ENCODE measurements around the gene PHF14.
A peak's percentile ranks its signal among the peaks of the same experiment; 100 is the strongest.
"Not testable (repeated sequence)": the region's sequence is repeated elsewhere in the genome, so short reads cannot be mapped to it uniquely, and the experiment has no call there.

The PHF14 gene, protein sequence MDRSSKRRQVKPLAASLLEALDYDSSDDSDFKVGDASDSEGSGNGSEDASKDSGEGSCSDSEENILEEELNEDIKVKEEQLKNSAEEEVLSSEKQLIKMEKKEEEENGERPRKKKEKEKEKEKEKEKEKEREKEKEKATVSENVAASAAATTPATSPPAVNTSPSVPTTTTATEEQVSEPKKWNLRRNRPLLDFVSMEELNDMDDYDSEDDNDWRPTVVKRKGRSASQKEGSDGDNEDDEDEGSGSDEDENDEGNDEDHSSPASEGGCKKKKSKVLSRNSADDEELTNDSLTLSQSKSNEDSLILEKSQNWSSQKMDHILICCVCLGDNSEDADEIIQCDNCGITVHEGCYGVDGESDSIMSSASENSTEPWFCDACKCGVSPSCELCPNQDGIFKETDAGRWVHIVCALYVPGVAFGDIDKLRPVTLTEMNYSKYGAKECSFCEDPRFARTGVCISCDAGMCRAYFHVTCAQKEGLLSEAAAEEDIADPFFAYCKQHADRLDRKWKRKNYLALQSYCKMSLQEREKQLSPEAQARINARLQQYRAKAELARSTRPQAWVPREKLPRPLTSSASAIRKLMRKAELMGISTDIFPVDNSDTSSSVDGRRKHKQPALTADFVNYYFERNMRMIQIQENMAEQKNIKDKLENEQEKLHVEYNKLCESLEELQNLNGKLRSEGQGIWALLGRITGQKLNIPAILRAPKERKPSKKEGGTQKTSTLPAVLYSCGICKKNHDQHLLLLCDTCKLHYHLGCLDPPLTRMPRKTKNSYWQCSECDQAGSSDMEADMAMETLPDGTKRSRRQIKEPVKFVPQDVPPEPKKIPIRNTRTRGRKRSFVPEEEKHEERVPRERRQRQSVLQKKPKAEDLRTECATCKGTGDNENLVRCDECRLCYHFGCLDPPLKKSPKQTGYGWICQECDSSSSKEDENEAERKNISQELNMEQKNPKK

DNA sequence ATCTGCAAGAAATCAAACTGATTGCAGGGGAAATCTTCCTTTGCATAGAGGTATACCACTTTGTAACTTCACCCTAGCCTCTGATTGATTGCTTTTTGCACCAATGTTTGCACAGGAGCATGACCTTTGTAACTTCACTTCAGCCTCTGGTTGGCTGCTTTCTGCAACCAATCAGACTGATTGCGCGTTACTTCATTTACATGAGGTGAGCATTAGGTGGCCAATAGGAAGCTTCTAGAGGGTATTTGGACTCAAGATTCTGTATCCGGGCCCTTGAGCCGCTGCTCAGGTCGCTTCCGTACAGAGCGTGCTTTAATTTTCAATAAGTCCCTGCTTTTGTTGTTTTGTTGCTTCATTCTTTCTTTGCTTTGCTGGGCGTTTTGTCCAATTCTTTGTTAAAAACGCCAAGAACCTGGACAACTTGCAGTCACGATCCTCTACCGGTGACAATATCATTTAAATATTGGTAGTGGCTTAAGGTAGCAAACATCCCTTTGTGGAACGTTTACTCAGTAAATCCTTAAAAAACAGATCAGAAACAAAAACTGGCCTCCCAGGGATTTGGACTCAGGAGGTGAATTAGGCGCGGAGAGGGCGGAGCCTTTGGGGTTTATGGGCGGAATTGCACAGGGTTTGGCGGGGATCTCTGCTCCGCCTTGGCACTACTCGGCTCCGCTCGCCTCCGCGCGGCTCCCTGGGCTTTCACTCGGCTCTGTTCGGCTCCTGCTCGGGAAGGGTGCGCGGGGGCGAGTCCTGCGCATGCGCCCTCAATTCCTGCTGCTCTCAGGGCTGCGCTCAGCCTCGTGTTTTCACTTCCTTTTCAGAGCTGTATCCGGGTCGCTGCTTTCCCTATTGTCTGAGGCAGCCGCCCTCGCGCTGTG, at the start of gene PHF14:
Gene PHF14 (plus strand): TSS at position 812 of the 881 bp plus-strand sequence. CDS start 452 bp downstream, outside the sequence.
- DNase-seq (ENCODE audit: low spot score): peak; percentile 98

DNA sequence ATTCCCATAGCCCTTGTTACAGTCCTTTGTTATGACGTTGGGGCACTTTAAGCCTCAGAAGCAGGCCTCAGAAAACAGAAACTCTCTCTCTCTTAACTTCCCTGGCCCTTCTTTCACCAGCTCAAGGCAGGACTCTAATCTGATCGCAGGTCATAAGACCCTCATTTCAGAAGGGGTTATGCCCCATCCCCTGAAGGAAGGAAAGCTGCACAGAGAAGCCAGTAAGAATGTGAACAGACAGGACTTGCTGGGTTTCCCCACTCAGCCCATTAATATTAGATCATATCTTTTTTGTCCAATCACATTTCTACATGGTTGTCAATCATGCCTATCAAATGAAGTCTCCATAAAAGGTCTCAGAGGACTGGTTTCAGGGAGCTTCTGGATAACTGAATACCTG, 49.3 kb upstream of the PHF14 start:
- DNase-seq (ENCODE audit: low spot score): no peak

DNA sequence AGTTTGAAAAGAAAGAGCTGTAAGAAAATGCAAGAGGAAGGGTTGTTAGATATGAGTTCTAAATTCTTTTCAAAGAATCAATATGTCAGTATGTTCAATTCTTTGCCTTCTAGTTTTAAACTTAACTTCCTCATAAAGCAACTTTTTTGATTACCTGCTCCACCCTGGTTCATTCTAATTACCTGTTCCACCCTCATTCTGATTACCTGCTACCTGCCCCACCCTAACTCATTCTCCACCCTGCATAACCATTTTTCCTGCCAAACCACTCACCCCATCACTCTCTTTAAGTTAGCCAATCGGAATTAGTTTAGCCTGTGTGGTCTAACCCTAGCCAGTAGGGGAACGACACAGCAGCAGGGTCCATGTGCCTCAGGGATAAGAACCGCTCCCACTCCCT, 45.5 kb upstream of the PHF14 start:
- not testable (repeated sequence) for DNase-seq (ENCODE audit: low spot score)

DNA sequence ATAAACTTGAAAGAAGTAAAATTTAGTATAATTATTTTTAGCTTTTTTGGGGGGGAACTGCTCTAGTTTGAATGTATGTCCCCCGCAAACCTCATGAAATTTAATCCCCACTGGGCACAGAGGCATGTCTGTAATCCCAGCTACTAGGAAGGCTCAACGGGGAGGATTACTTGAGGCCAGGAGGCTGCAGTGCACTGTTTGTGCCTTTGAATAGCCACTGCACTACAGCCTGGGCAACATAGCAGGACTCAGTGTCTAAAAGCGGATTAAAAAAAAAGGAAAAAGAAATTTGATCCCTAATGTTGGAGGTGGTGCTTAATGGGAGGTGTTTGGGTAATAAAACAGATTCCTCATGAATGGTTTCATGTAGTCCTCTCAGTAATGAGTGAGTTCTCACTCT, 43.1 kb upstream of the PHF14 start:
- DNase-seq (ENCODE audit: low spot score): no peak

DNA sequence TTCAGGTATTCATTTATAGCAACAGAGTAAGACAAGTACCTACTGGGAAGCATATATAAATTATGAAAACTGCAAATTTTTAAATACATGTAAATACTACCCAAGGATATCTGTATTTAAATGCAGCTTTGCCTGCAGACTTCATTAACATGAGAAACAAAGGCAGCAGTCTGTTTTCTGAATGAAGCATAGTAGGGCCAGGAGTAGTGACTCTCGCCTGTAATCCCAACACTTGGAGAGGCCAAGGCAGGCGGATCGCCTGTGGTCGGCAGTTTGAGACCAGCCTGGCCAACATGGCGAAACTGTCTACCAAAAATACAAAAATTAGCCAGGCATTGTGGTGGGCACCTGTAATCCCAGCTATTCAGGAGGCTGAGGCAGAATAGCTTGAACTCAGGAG, 42.5 kb upstream of the PHF14 start:
- DNase-seq (ENCODE audit: low spot score): no peak

DNA sequence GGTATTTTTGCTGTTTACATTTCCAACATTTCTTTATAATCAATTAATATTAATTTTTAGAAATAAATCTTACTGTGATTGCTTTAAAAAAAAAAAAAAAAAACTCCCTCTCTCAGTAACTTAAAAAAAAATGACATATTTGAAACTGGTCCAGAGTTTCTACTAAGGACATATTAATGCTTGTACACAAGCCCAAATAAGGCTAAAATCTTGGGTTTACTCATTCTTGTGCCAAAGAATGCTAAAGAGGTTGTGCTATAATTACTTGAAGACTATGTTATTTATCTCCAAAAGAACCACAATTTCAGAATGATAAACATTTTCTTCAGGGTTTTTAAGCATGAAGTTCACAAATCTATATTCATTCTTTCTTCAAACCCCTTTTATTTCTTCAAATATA, 39.4 kb upstream of the PHF14 start:
- DNase-seq (ENCODE audit: low spot score): no peak

DNA sequence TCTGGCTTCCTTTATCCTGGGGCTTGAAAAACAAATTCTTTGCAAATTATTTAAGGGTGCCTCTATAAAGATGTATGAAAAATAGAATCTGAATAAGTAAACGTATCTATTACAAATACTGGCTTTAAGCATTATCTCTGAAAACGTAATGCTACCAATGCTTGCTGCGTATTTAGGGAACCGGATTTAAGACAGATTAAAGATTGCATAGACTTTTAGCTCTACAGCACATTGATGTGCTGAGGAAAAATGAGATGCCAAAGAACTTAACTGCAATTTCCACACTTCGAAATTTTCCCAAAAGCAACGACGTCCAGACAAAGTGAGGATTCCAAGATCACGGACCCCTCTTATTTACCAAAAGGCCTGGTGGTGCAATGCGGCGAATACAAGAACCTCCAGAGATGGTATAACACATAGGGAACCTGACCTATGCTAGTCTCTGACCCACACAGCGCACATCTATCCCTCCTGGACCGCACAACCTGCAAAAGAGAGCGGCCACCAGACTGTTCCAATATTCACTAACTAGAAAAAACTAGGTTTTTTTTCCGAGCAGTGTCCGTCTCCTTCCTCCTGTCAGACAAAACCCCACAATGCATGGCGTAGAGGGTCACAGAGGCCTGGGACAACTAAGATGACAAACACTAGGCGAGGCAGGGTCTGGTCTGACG, 34.3 kb upstream of the PHF14 start:
- DNase-seq (ENCODE audit: low spot score): no peak

DNA sequence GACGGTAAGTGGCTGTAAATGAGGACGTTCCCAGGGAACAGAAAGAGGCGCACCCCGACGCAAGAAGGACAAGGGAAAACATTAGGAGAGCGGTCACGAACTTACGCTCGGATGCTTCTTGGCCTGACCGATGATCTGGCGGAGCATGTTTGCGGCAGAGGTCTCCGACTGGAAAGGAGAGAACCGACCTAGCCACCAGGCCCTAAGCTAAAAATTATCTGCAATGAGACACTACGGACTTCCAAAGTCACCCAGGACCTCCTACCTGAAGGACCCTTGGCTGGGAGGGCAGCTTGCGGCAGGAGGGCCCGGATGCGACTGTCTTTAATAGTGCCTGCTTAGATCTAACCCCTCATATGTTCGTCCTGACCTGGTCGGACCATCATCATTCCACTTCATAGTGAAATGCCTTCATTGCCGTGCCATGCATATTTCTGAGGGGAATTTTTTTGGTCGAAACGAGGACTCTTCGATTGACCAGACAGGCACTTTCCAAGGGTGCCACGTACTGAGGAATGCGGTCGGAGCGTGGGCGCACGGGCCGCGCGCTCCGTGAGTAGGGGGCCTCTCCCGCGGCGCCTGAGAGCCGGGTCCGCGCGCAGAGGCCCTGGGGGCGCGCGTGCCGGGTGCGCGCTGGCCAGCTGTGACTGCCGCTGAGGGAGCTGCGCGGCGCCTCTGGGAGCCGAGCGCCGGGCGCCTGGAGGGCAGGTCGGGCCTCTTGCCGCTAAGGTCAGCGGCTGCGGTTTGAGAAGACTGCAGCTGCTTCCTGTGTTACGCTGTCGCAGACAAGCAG, 33.6 kb upstream of the PHF14 start:
- DNase-seq (ENCODE audit: low spot score): peak; percentile 95

DNA sequence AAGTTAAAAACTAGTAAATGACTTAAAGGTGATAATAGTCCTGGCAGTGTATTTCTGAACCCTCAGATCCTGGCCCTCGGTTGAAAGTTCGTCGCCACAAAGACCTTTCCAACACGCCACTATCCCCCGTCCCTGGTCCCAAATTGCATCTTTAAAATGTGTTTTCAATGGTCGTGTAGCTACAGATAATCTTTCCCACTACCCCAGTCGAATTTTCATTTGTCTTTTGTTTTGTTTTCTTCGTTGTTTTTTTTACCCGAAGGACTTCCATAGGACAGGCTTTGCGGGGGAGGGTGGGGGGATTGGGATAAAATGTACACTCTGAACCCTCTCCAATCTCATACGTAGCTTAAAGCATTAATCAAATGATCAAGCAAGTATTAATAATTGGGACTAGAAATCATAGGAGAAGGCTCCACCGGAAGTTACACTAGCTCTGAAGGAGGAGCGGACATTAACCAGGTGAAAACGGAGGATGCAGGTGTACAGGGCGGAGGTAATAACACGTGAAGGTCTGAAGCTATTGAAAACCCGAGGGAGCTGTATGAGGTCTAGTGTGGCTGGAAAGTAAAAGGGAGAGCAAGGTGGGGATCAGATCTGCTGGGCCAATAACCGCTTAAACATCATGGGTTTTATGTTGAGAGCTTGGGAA, 32.8 kb upstream of the PHF14 start:
- DNase-seq (ENCODE audit: low spot score): peak; percentile 20

DNA sequence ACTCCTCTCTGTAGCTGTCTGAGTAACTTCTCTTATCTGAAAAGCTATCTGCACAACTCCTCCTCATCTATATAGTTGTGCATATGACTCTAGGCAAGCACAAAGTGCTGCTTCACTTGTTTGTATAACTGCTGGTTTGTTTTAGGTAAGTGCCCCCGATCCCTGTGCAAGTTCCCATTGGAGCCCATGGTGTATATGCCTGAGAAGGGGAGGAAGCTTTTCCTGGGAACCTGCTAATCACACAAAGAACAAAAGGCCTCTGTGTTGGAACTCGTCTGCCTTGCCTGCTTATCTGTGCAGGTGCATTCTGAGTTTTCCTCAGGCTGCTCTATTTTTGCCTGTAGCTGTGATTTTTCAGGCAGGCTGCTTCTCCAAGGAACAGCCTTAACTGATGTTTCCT, 23.2 kb upstream of the PHF14 start:
- DNase-seq (ENCODE audit: low spot score): no peak

DNA sequence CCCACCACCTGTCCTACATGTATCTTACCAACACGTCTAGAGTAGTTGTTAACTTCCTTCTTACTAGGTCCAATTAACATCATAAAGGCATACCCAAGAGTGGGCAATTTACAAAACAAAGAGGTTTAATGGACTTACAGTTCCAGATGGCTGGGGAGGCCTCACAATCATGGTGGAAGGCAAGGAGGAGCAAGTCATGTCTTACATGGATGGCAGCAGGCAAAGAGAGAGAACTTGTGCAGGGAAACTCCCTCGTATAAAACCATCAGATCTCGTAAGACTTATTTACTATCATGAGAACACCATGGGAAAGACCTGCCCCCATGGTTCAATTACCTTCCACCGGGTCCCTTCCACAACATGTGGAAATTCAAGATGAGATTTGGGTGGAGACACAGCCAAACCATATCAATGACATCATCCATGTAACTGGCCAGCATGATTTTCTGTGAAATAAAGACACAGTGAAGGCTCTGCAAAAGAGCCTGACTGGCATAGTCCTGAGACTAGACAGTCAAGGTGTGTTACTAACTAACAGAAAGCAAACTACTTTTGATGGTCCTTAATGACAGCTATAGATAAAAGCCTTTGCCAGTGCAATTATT, 22.6 kb upstream of the PHF14 start:
- DNase-seq (ENCODE audit: low spot score): not testable (repeated sequence)

DNA sequence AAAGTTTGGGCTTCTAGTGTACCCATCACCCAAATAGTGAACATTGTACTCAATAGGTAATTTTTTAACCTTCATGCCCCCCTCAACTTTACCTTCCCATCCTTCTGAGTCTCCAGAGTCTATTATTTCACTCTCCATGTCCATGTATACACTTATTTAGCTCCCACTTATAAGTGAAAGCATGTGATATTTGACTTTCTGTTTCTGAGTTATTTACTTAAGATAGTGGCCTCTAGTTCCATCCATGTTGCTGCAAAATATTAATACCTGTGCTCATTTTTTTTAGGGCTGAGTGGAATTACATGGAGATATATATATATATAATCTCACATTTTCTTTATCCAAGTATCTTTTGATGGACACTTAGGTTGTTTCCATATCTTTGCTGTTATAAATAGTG, 21.1 kb upstream of the PHF14 start:
- DNase-seq (ENCODE audit: low spot score): no peak

DNA sequence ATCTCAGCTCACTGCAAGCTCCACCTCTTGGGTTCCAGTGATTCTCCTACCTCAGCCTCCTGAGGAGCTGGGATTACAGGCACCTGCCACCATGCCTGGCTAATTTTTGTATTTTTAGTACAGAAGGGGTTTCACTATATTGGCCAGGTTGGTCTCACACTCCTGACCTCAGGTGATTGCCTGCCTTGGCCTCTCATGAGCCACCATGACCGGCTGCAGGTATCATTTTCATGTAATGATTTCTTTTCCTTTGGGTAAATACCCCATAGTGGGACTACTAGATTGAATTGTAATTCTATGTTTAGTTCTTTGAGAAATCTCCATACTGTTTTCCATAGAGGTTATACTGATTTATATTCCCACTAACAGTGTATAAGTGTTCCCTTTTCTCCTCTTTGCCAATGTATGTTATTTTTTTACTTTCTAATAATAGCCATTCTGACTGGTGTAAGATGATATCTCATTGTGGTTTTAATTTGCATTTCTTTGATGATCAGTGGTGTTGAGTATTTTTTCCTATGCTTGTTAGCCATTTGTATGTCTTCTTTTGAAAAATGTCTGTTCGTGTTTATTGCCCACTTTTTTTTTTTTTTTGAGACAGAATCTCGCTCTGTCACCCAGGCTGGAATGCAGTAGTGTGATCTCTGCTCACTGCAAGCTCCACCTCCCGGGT, 20.5 kb upstream of the PHF14 start:
- not testable (repeated sequence) for DNase-seq (ENCODE audit: low spot score)

DNA sequence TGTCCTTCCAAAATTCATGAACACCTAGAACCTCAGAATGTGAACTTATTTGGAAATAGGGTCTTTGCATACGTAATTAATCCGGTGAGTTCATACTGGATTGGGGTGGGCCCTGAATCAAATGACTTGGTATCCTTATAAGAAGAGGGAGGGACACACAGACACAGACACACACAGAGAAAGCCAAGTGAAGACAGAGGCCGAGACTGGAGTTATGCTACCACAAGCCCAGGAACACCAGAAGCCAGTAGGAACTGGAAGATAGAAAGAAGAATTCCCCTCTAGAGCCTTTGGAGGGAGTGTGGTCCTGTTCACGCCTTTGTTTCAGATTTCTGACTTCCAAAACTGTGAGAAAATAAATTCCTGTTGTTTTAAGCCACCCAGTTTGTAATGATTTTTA, 17.1 kb upstream of the PHF14 start:
- DNase-seq (ENCODE audit: low spot score): no peak

DNA sequence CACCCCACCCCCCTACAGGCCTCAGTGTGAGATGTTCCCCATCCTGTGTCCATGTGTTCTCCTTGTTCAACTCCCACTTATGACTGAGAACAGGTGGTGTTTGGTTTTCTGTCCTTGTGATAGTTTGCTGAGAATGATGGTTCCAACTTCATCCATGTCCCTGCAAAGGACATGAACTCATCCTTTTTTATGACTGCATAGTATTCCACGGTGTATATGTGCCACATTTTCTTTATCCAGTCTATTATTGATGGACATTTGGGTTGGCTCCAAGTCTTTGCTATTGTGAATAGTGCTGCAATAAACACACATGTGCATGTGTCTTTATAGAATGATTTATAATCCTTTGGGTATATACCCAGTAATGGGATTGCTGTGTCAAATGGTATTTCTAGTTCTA, 13.4 kb upstream of the PHF14 start:
- DNase-seq (ENCODE audit: low spot score): not testable (repeated sequence)

DNA sequence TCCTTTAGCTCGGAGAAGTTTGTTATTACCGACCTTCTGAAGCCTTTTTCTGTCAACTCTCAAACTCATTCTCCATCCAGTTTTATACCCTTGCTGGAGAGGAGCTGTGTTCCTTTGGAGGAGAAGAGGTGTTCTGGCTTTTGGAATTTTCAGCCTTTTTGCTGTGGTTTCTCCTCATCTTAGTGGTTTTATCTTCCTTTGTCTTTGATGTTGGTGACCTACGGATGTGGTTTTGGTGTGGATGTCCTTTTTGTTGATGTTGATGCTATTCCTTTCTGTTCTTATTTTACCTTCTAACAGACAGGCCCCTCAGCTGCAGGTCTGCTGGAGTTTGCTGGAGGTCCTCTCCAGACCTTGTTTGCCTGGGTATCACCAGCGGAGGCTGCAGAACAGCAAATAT, 8.7 kb upstream of the PHF14 start:
- DNase-seq (ENCODE audit: low spot score): not testable (repeated sequence)

DNA sequence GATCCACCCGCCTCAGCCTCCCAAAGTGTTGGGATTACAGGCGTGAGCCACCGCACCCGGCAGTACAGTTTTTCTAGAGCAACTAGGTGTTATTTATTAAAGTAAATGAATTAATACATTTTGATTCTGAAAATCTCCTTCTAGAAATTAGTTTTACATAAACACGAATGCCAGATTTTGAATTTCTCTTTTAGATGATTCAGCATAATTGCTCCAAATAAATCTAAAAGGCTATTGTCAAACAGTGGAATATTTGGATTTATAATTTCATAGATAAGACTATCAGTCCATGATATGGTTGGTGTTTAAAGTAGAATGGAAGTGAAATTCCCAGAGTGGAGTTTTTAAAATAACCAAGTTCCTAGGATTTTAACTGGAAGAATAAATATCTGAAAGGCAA, 1.5 kb upstream of the PHF14 start:
- DNase-seq (ENCODE audit: low spot score): no peak

DNA sequence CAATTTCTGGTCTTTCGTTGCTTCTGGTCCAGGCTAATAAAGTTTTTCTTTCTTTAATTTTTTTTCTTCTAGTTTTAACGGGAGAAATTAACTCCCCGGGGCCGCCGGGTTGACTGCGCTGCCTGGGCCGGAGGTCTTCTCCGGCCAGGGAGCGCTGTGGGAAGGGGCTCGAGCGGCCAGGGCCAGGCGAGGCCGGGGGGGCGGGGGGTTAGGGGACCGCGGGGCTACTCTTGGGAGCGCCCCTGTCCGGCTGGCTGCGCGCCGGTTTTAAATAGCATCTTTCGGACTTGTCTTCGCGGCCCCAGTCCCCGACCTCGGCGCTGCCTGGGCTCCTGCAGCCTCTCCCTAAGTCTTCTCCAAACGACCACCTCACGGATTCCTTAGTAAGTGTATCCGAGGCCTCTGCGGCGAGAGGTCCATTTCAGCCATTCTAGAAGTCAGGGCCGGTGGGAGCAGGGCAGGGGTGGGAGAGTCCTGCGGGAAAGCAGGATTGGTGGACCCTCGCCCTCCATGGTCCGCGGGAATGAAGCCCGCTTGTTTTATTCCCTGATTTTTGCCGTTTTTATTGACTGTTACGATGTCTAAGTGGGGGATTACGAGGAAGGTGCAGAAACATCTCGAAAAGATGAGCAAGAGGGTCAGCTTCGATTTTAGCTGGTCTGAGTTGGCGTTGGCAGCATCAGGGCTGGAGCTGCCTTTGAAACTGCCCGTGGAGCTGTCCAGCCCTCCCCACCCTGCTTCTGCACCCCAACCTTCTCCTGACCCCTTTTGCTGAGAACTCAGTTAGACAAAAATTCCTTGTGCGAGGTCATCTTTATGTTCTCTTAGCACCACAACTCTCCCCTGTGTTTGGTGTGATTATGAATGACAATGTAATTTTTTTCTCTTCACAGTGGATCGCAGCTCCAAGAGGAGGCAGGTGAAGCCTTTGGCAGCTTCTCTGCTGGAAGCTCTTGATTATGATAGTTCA, 555 bp downstream of the PHF14 start:
- peak; percentile 41 for DNase-seq (ENCODE audit: low spot score)

Data from cerebellar cortex (tissue), 1 donor.